Ectodermal cell (in vitro differentiated cells): ENCODE results near the gene CD3G.

Experiments
- H3K27ac ChIP-seq: 2 replicates; pipeline ENCODE4 v1.7.0; 2013; ENCODE audit warnings: mild to moderate bottlenecking, low read depth, low read length; ENCODE audit not compliant: insufficient read depth, poor library complexity, severe bottlenecking
- H3K27me3 ChIP-seq: 2 replicates; pipeline ENCODE4 v1.7.0; 2013; ENCODE audit warnings: mild to moderate bottlenecking, low read length; ENCODE audit not compliant: insufficient read depth, control insufficient read depth, poor library complexity, severe bottlenecking
- H3K36me3 ChIP-seq: one replicate; pipeline ENCODE4 v1.7.0; 2013; ENCODE audit warnings: low read length; ENCODE audit not compliant: control insufficient read depth, insufficient read depth
- H3K4me1 ChIP-seq: one replicate; pipeline ENCODE4 v1.7.0; 2013; ENCODE audit warnings: low read length; ENCODE audit not compliant: control insufficient read depth, insufficient read depth
- H3K4me3 ChIP-seq: 2 replicates; pipeline ENCODE4 v1.7.0; 2013; ENCODE audit warnings: low read depth, low read length, control low read depth; ENCODE audit not compliant: insufficient read depth
- H3K9me3 ChIP-seq: 2 replicates; pipeline ENCODE4 v1.7.0; 2013; ENCODE audit warnings: mild to moderate bottlenecking, low read length, moderate library complexity; ENCODE audit not compliant: control insufficient read depth
- WGBS, 2 experiments: methylation state at CpG; one replicate each; pipeline ENCODE4 v1.1.7; 2013; ENCODE audit warnings: missing lambda C conversion rate in 2 of 2; 5-methylcytosine and 5-hydroxymethylcytosine counted together

The CD3G gene

GRCh38 chr11:118310781-118311485 lies 33.2 kb upstream of the CD3G start:
- Histone ChIP-seq H3K4me3 (no peak overlapping the region), H3K36me3 (no peaks in the 10 kb centered on the region), H3K9me3 (no peaks in the 10 kb centered on the region), H3K27me3 (no peaks in the 10 kb centered on the region), H3K27ac (no peak overlapping the region), H3K4me1 (peaks cover 9% of the 10 kb centered on the region)
- WGBS, 2 experiments, result 80 to 100% methylated on average over 1 to 2 of the region's 3 CpGs

- Histone ChIP-seq H3K9me3 (no peaks in the 10 kb centered on the region), H3K27ac (no peak overlapping the region), H3K4me1 (peaks cover 15% of the 10 kb centered on the region), H3K4me3 (no peak overlapping the region), H3K27me3 (no peaks in the 10 kb centered on the region), H3K36me3 (no peaks in the 10 kb centered on the region)
- WGBS, 2 experiments, result 87 to 93% methylated on average over 3 to 4 of the region's 4 CpGs
Measured at GRCh38 chr11:118311518-118311917, 32.6 kb upstream of the CD3G start.

GRCh38 chr11:118312328-118312727 lies 31.8 kb upstream of the CD3G start:
- Histone ChIP-seq H3K27ac (no peak overlapping the region), H3K27me3 (no peaks in the 10 kb centered on the region), H3K4me1 (peaks cover 19% of the 10 kb centered on the region), H3K36me3 (no peaks in the 10 kb centered on the region), H3K4me3 (no peak overlapping the region), H3K9me3 (no peaks in the 10 kb centered on the region)
- whole genome bisulfite sequencing, 2 experiments, result 88 to 94% methylated on average over 2 of the region's 2 CpGs

GRCh38 chr11:118313242-118313641 lies 30.9 kb upstream of the CD3G start:
- no peaks in the 10 kb centered on the region for H3K27me3 ChIP-seq
- H3K4me1 ChIP-seq, result peaks cover 19% of the 10 kb centered on the region
- H3K9me3 ChIP-seq, result no peaks in the 10 kb centered on the region
- 86 to 94% methylated on average over 2 to 4 of the region's 4 CpGs for WGBS, 2 experiments
- no peak overlapping the region for H3K27ac ChIP-seq
- H3K36me3 ChIP-seq, result no peaks in the 10 kb centered on the region
- H3K4me3 ChIP-seq, result no peak overlapping the region

- H3K36me3 ChIP-seq, result no peaks in the 10 kb centered on the region
- H3K4me3 ChIP-seq, result no peak overlapping the region
- H3K27me3 ChIP-seq, result no peaks in the 10 kb centered on the region
- no peaks in the 10 kb centered on the region for H3K9me3 ChIP-seq
- H3K27ac ChIP-seq, result no peak overlapping the region
- peaks cover 19% of the 10 kb centered on the region for H3K4me1 ChIP-seq
- 64 to 75% methylated on average over 5 to 7 of the region's 7 CpGs for WGBS, 2 experiments
Measured at GRCh38 chr11:118314988-118315411, 29.1 kb upstream of the CD3G start.

- no peaks in the 10 kb centered on the region for H3K27me3 ChIP-seq
- no peak overlapping the region for H3K4me3 ChIP-seq
- 94 to 96% methylated on average over 4 of the region's 4 CpGs for WGBS, 2 experiments
- H3K27ac ChIP-seq, result no peak overlapping the region
- peaks cover 19% of the 10 kb centered on the region for H3K4me1 ChIP-seq
- no peaks in the 10 kb centered on the region for H3K36me3 ChIP-seq
- H3K9me3 ChIP-seq, result no peaks in the 10 kb centered on the region
Measured at GRCh38 chr11:118318124-118318523, 26.0 kb upstream of the CD3G start.

GRCh38 chr11:118318581-118319336 lies 25.4 kb upstream of the CD3G start:
- peaks cover 18% of the 10 kb centered on the region for H3K4me1 ChIP-seq
- WGBS, 2 experiments, result 92 to 94% methylated on average over 11 of the region's 11 CpGs
- no peak overlapping the region for H3K27ac ChIP-seq
- H3K27me3 ChIP-seq, result no peaks in the 10 kb centered on the region
- no peaks in the 10 kb centered on the region for H3K9me3 ChIP-seq
- H3K36me3 ChIP-seq, result no peaks in the 10 kb centered on the region
- no peak overlapping the region for H3K4me3 ChIP-seq

- Histone ChIP-seq H3K27ac (no peak overlapping the region), H3K9me3 (no peaks in the 10 kb centered on the region), H3K4me1 (peaks cover 13% of the 10 kb centered on the region), H3K4me3 (no peak overlapping the region), H3K36me3 (no peaks in the 10 kb centered on the region), H3K27me3 (no peaks in the 10 kb centered on the region)
- 82 to 87% methylated on average over 1 of the region's 1 CpG for WGBS, 2 experiments
Measured at GRCh38 chr11:118319337-118319707, 24.8 kb upstream of the CD3G start.

GRCh38 chr11:118320515-118320914 lies 23.6 kb upstream of the CD3G start:
- Histone ChIP-seq H3K36me3 (no peaks in the 10 kb centered on the region), H3K27me3 (no peaks in the 10 kb centered on the region), H3K4me3 (no peak overlapping the region), H3K27ac (no peak overlapping the region), H3K9me3 (no peaks in the 10 kb centered on the region), H3K4me1 (peaks cover 13% of the 10 kb centered on the region)
- 91 to 94% methylated on average over 3 of the region's 3 CpGs for WGBS, 2 experiments

- Histone ChIP-seq H3K36me3 (no peaks in the 10 kb centered on the region), H3K9me3 (no peaks in the 10 kb centered on the region), H3K4me3 (no peak overlapping the region), H3K4me1 (peaks cover 5% of the 10 kb centered on the region), H3K27ac (no peak overlapping the region), H3K27me3 (no peaks in the 10 kb centered on the region)
- 90 to 98% methylated on average over 4 to 5 of the region's 5 CpGs for WGBS, 2 experiments
Measured at GRCh38 chr11:118321386-118322082, 22.6 kb upstream of the CD3G start.
